K562 (cell line): Measurements from ENCODE around the gene STAT4. TPM values are rescaled to one million over a fixed set of nuclear protein-coding genes. Genes with fewer than 3 reads are reported as not detected.

ENCODE experiments used
- ATAC-seq: fragments of 200-7000 bp; cut with Tn5 transposase; 3 replicates; pipeline ENCODE4 v1.9.1; 2020; ENCODE audit warnings: moderate library complexity
- BruUV-seq: library from RNA; stranded (reverse); fragments of 400-500 nt; replicated peaks from 2 replicates; lab custom pipeline; 2021; lab: Mats Ljungman, UMichigan
- CTCF ChIA-PET: fragments of 300-600 bp; formaldehyde crosslinking; extraction: SDS; loops from one replicate; lab custom pipeline; 2021; ENCODE audit warnings: low intra/inter-chr PET ratio; lab: Yijun Ruan, JAX
- POLR2A ChIA-PET: fragments of 300-600, 350-650 bp; sonication (Branson Sonifier 250); formaldehyde crosslinking; extraction: SDS; loops from one replicate; lab custom pipeline; 2021; ENCODE audit warnings: antibody characterized with exemption, inconsistent platforms; lab: Yijun Ruan, JAX
- DNase-seq, 4 experiments: peaks; one replicate each; pipeline versions ENCODE4 v3.0.0 to v3.0.0-alpha.2; 2011 to 2018; ENCODE audit warnings: low spot score in 3 of 4, mixed read lengths in 3 of 4; ENCODE audit errors: extremely low read depth in 1 of 4
- FAIRE-seq: peaks from 2 replicates; lab custom pipeline; 2011; peaks lifted over from hg19 to GRCh38; lab: Jason Lieb, UNC
- H2AFZ ChIP-seq: 2 replicates; pipeline ENCODE4 v1.6.0; 2011; ENCODE audit warnings: low read depth, low read length, control low read depth, inconsistent platforms
- H3K27ac ChIP-seq: fragments of 200-600 bp; 3 replicates; pipeline ENCODE4 v1.8.0; 2011; ENCODE audit warnings: low read depth, mild to moderate bottlenecking, control low read depth, inconsistent platforms, low read length, moderate library complexity, mixed read lengths; ENCODE audit errors: extremely low read depth
- H3K27me3 ChIP-seq, 2 experiments: fragments of 300-600 bp in 1 of 2; 2 replicates in 1 of 2; 3 replicates in 1 of 2; pipeline versions ENCODE4 v1.6.0 to v1.8.0; 2011; ENCODE audit warnings: inconsistent platforms in 2 of 2, low read length in 2 of 2, mild to moderate bottlenecking in 1 of 2, mixed read lengths in 1 of 2, moderate library complexity in 1 of 2; ENCODE audit not compliant: control insufficient read depth in 2 of 2, insufficient read depth in 2 of 2
- H3K36me3 ChIP-seq: fragments of 300-600 bp; 3 replicates; pipeline ENCODE4 v1.8.0; 2011; ENCODE audit warnings: mild to moderate bottlenecking, low read length, inconsistent platforms; ENCODE audit not compliant: control insufficient read depth, insufficient read depth
- H3K4me1 ChIP-seq, 2 experiments: fragments of 200-600 bp in 1 of 2; replicated peaks in 1 of 2; 2 replicates in 1 of 2; 3 replicates in 1 of 2; pipeline versions ENCODE4 v1.5.1 to v1.8.0; 2011; ENCODE audit warnings: inconsistent platforms in 2 of 2, low read length in 2 of 2, mild to moderate bottlenecking in 1 of 2, mixed read lengths in 1 of 2, moderate library complexity in 1 of 2; ENCODE audit not compliant: control insufficient read depth in 2 of 2, insufficient read depth in 2 of 2
- H3K4me2 ChIP-seq: 2 replicates; pipeline ENCODE4 v1.6.1; 2011; ENCODE audit warnings: low read length, control low read depth, inconsistent platforms, mixed read lengths; ENCODE audit not compliant: insufficient read depth
- H3K4me3 ChIP-seq: fragments of 200-600 bp; sonication (generic), shearing (Covaris generic); 2 replicates; pipeline ENCODE4 v1.5.1; 2016; ENCODE audit warnings: control low read depth, inconsistent platforms
- H3K79me2 ChIP-seq: fragments of 200-600 bp; 3 replicates; pipeline ENCODE4 v1.8.0; 2011; ENCODE audit warnings: low read length, inconsistent platforms; ENCODE audit not compliant: control insufficient read depth, insufficient read depth
- H3K9ac ChIP-seq, 2 experiments: 2 replicates each; pipeline versions ENCODE4 v1.6.0 to v1.6.1; 2011; ENCODE audit warnings: low read depth in 2 of 2, low read length in 2 of 2, control low read depth in 1 of 2, inconsistent platforms in 1 of 2, mild to moderate bottlenecking in 1 of 2, mixed read lengths in 1 of 2; ENCODE audit not compliant: insufficient read depth in 1 of 2
- H3K9me1 ChIP-seq: one replicate; pipeline ENCODE4 v1.6.0; 2011; ENCODE audit warnings: inconsistent platforms, mild to moderate bottlenecking, low read length, moderate library complexity; ENCODE audit not compliant: control insufficient read depth, insufficient read depth
- H3K9me3 ChIP-seq: replicated peaks from 2 replicates; pipeline ENCODE4 v1.5.1; 2011; ENCODE audit warnings: low read depth, low read length, inconsistent platforms; ENCODE audit not compliant: control insufficient read depth, insufficient read depth
- H4K20me1 ChIP-seq: replicated peaks from 2 replicates; pipeline ENCODE4 v1.6.1; 2011; ENCODE audit warnings: low read length, inconsistent platforms, mixed read lengths; ENCODE audit not compliant: control insufficient read depth, insufficient read depth
- CAMTA2 ChIP-seq: fragments of 250-450 bp; sonication (Bioruptor Pico); conservative IDR thresholded peaks from 2 replicates; pipeline ENCODE4 v1.5.1; 2022
- CBX8 ChIP-seq: fragments of 200-600 bp; sonication (generic); IDR thresholded peaks from 2 replicates; pipeline ENCODE4 v1.6.1; 2012; ENCODE audit warnings: borderline replicate concordance, mixed run types, low read depth, mild to moderate bottlenecking, moderate library complexity, mixed read lengths, low read length, control low read depth, inconsistent platforms; ENCODE audit not compliant: poor library complexity, severe bottlenecking; ENCODE audit errors: extremely low read depth
- CGGBP1 ChIP-seq: fragments of 250-450 bp; sonication (Bioruptor Pico); IDR thresholded peaks from 2 replicates; pipeline ENCODE4 v1.9.0; 2021; ENCODE audit warnings: mild to moderate bottlenecking
- GTF2B ChIP-seq: IDR thresholded peaks from 2 replicates; pipeline ENCODE4 v1.6.1; 2011; ENCODE audit not compliant: insufficient read length; ENCODE audit errors: extremely low read depth
- MAX ChIP-seq: sonication (generic); formaldehyde crosslinking; IDR thresholded peaks from 2 replicates; pipeline ENCODE4 v1.9.0; 2022; ENCODE audit warnings: mild to moderate bottlenecking, missing genetic modification reagents
- POLR2A ChIP-seq: fragments of 450-650 bp; conservative IDR thresholded peaks from 2 replicates; pipeline ENCODE4 v1.6.1; 2016
- WGBS: fragments of 100-300 bp; shearing (Covaris generic); methylation state at CpG from one replicate; pipeline ENCODE4 v1.1.6; 2016; ENCODE audit warnings: low coverage, mixed read lengths; ENCODE audit not compliant: insufficient coverage; ENCODE audit errors: missing lambda C conversion rate; 5-methylcytosine and 5-hydroxymethylcytosine counted together
- in situ Hi-C: fragments of 300-500 bp; cut with MboI; formaldehyde crosslinking; loops from 4 replicates; pipeline ENCODE4 v1.15.0; 2018; ENCODE audit warnings: inconsistent platforms, mixed read lengths
- intact Hi-C: fragments of 100-400 bp; cut with micrococcal nuclease; formaldehyde crosslinking; loops from 2 replicates; pipeline ENCODE4 v1.14.2; 2022
- polyA plus RNA-seq, 8 experiments: library from polyadenylated mRNA; depleted of rRNA in 4 of 8; stranded (reverse) in 5 of 8; unstranded in 3 of 8; fragments of >200 nt; fragmentation: Nextera tagmentation in 2 of 8; fragmentation: Illumina TruSeq in 1 of 8; extraction: Ambion mirVana in 2 of 8; extraction: Trizol in 1 of 8; gene quantifications; 2 replicates each; pipeline versions ENCODE4 v1.2.1 to v1.2.3, GENCODE V29; 2011 to 2014; ENCODE audit warnings: inconsistent platforms in 1 of 8, missing spikeins in 1 of 8
- total RNA-seq, 7 experiments: library from RNA; depleted of rRNA in 6 of 7; stranded (reverse); fragments of >200 nt in 6 of 7; fragmentation: Illumina TruSeq in 2 of 7; extraction: Trizol in 2 of 7; gene quantifications; 2 replicates each; pipeline versions ENCODE4 v1.2.1 to v1.2.3, GENCODE V29; 2011 to 2021; ENCODE audit warnings: low replicate concordance in 1 of 7

The STAT4 gene
- total and polyA plus RNA-seq, 9 of the 15 experiments (the other 6 are each of a cell fraction or from before 2014, with no cell fraction given), result 0.01 to 0.06 (median 0.03) TPM; not detected in 6

- Histone ChIP-seq H2AFZ (no peak overlapping the region), H3K9me1 (no peaks in the 10 kb centered on the region), H3K27ac (no peak overlapping the region), H3K9ac (no peak overlapping the region), H3K79me2 (no peaks in the 10 kb centered on the region), H3K4me2 (no peak overlapping the region), H3K36me3 (no peaks in the 10 kb centered on the region), H3K4me1 (no peaks in the 10 kb centered on the region), H3K4me3 (no peak overlapping the region), H3K9me3 (no peaks in the 10 kb centered on the region), H4K20me1 (no peaks in the 10 kb centered on the region), H3K27me3 (no peaks in the 10 kb centered on the region)
- no peak for FAIRE-seq
- no peak for ATAC-seq
- ChIA-PET POLR2A (no interaction called here), CTCF (no interaction called here)
- TF ChIP-seq CGGBP1 (CRISPR knock-in tag), result no peak
- TF ChIP-seq MAX (CRISPR knock-in tag), result no peak
- no peak for TF ChIP-seq CAMTA2 (CRISPR knock-in tag)
- TF ChIP-seq GTF2B, result no peak
- intact Hi-C loops (no loop called here), in situ Hi-C loops (no loop called here)
- no TSS peak for BruUV-seq
- no peak for DNase-seq
- 0% methylated on average over 2 of the region's 2 CpGs for WGBS
These were observed 85.0 kb downstream of the STAT4 start for GRCh38 chr2:191065785-191066184.

- ChIA-PET POLR2A (no interaction called here), CTCF (no interaction called here)
- ATAC-seq, result no peak
- intact Hi-C loops (no loop called here), in situ Hi-C loops (no loop called here)
- no peak for DNase-seq
- FAIRE-seq, result no peak
- no TSS peak for BruUV-seq
- no peaks in the 10 kb centered on the region for H3K9me1 ChIP-seq
- H3K27me3 ChIP-seq, result no peaks in the 10 kb centered on the region
- no peaks in the 10 kb centered on the region for H3K79me2 ChIP-seq
- no peak overlapping the region for H3K4me3 ChIP-seq
- no peaks in the 10 kb centered on the region for H3K36me3 ChIP-seq
- H3K4me2 ChIP-seq, result no peak overlapping the region
- TF ChIP-seq POLR2A, result no peak
- peak; percentile 75 for TF ChIP-seq CBX8
- no peaks in the 10 kb centered on the region for H3K4me1 ChIP-seq
- no peaks in the 10 kb centered on the region for H3K9me3 ChIP-seq
- no peak overlapping the region for H3K9ac ChIP-seq
- H3K27ac ChIP-seq, result no peak overlapping the region
- WGBS, result 7% methylated on average over 9 of the region's 9 CpGs
- no peaks in the 10 kb centered on the region for H4K20me1 ChIP-seq
- H2AFZ ChIP-seq, result no peak overlapping the region
These were observed 86.2 kb downstream of the STAT4 start for GRCh38 chr2:191064590-191064989.
